GM23248 (cell line): ENCODE measurements around the gene HABP4. TPM values are rescaled to one million over a fixed set of nuclear protein-coding genes. Genes with fewer than 3 reads are reported as not detected.

Experiments used
- DNase-seq: peaks from one replicate; pipeline ENCODE4 v3.0.0-alpha.2; 2015
- H2AFZ ChIP-seq: fragments of 200-600 bp; sonication (generic); 2 replicates; pipeline ENCODE4 v1.6.1; 2016; ENCODE audit warnings: antibody characterized with exemption
- H3F3A ChIP-seq: fragments of 200-600 bp; sonication (generic); 2 replicates; pipeline ENCODE4 v1.6.1; 2016; ENCODE audit warnings: mild to moderate bottlenecking, antibody characterized with exemption, mixed run types; ENCODE audit not compliant: insufficient read depth
- H3K27ac ChIP-seq: fragments of 200-600 bp; sonication (generic); 2 replicates; pipeline ENCODE4 v1.5.1; 2016; ENCODE audit warnings: mild to moderate bottlenecking
- H3K27me3 ChIP-seq: fragments of 200-600 bp; sonication (generic); replicated peaks from 2 replicates; pipeline ENCODE4 v1.6.1; 2016; ENCODE audit warnings: mild to moderate bottlenecking; ENCODE audit not compliant: insufficient read depth
- H3K36me3 ChIP-seq: fragments of 200-600 bp; sonication (generic); 2 replicates; pipeline ENCODE4 v1.6.1; 2016; ENCODE audit warnings: low read depth, mild to moderate bottlenecking
- H3K4me1 ChIP-seq: fragments of 200-600 bp; sonication (generic); 2 replicates; pipeline ENCODE4 v1.6.1; 2016; ENCODE audit warnings: mild to moderate bottlenecking; ENCODE audit not compliant: insufficient read depth
- H3K4me2 ChIP-seq: fragments of 200-600 bp; sonication (generic); one replicate; pipeline ENCODE4 v1.6.1; 2016; ENCODE audit warnings: mild to moderate bottlenecking; ENCODE audit not compliant: unreplicated experiment
- H3K4me3 ChIP-seq: fragments of 200-600 bp; sonication (generic); 2 replicates; pipeline ENCODE4 v1.5.1; 2016; ENCODE audit warnings: mild to moderate bottlenecking
- H3K79me2 ChIP-seq: fragments of 200-600 bp; sonication (generic); 2 replicates; pipeline ENCODE4 v1.6.1; 2016; ENCODE audit warnings: mild to moderate bottlenecking; ENCODE audit not compliant: insufficient read depth
- H3K9ac ChIP-seq: fragments of 200-600 bp; sonication (generic); 2 replicates; pipeline ENCODE4 v1.6.1; 2016; ENCODE audit warnings: mild to moderate bottlenecking
- H3K9me2 ChIP-seq: fragments of 200-600 bp; sonication (generic); 2 replicates; pipeline ENCODE4 v1.6.1; 2016; ENCODE audit warnings: mixed run types, mild to moderate bottlenecking, moderate library complexity; ENCODE audit not compliant: insufficient read depth
- H3K9me3 ChIP-seq: fragments of 200-600 bp; sonication (generic); one replicate; pipeline ENCODE4 v1.6.1; 2017; ENCODE audit warnings: low read depth
- H4K20me1 ChIP-seq: fragments of 200-600 bp; sonication (generic); 2 replicates; pipeline ENCODE4 v1.6.0; 2016; ENCODE audit not compliant: insufficient read depth
- EZH2 ChIP-seq: fragments of 200-600 bp; sonication (generic); IDR thresholded peaks from 2 replicates; pipeline ENCODE4 v1.6.1; 2018; ENCODE audit warnings: antibody characterized with exemption, mild to moderate bottlenecking; ENCODE audit not compliant: insufficient read depth, poor library complexity, severe bottlenecking
- EZH2phosphoT487 ChIP-seq: fragments of 200-600 bp; sonication (generic); IDR thresholded peaks from 2 replicates; pipeline ENCODE4 v1.6.1; 2018; ENCODE audit warnings: antibody characterized with exemption, moderate library complexity, mild to moderate bottlenecking, low read depth; ENCODE audit not compliant: insufficient read depth
- WGBS, 2 experiments: methylation state at CpG; one replicate each; pipeline ENCODE4 v1.1.6; 2015 to 2017; ENCODE audit warnings: low lambda C conversion rate in 2 of 2, low coverage in 1 of 2; ENCODE audit errors: missing lambda C conversion rate in 2 of 2; 5-methylcytosine and 5-hydroxymethylcytosine counted together
- in situ Hi-C: fragments of 300-500 bp; cut with MboI; formaldehyde crosslinking; loops from 2 replicates; pipeline ENCODE4 v1.15.0; 2020
- polyA plus RNA-seq: library from polyadenylated mRNA; unstranded; fragments of >200 nt; fragmentation: Nextera tagmentation; extraction: Ambion mirVana; gene quantifications from 2 replicates; pipeline ENCODE4 v1.2.1, GENCODE V29; 2016
- total RNA-seq: library from RNA; depleted of rRNA; stranded (reverse); fragments of >200 nt; shearing (Covaris generic); gene quantifications from 2 replicates; pipeline ENCODE4 v1.2.3, GENCODE V29; 2014

The HABP4 gene
- total and polyA plus RNA-seq, 2 experiments from 2014 or later, result 13.2 to 17.2 TPM

GRCh38 chr9:96514108-96514799 lies 64.3 kb downstream of the HABP4 start:
- TF ChIP-seq EZH2 (no peak), EZH2phosphoT487 (no peak)
- 6 to 9% methylated on average over 9 of the region's 9 CpGs for WGBS, 2 experiments
- H3K36me3 ChIP-seq, result no peaks in the 10 kb centered on the region
- peak overlapping the region; percentile 86 for H3K4me2 ChIP-seq
- peaks cover 37% of the 10 kb centered on the region for H3F3A ChIP-seq
- peak overlapping the region; percentile 75 for H3K9ac ChIP-seq
- H3K27ac ChIP-seq, result peak overlapping the region; percentile 95
- peak overlapping the region; percentile 60 for H3K4me3 ChIP-seq
- peaks cover 45% of the 10 kb centered on the region for H3K4me1 ChIP-seq
- in situ Hi-C loops, result no loop called here
- H3K9me2 ChIP-seq, result no peaks in the 10 kb centered on the region
- peak; percentile 93 for DNase-seq
- no peaks in the 10 kb centered on the region for H3K27me3 ChIP-seq
- no peaks in the 10 kb centered on the region for H3K9me3 ChIP-seq
- H4K20me1 ChIP-seq, result no peaks in the 10 kb centered on the region
- H3K79me2 ChIP-seq, result no peaks in the 10 kb centered on the region; the same call in 1 of the 2 replicates
- peak overlapping the region; percentile 54 for H2AFZ ChIP-seq

- TF ChIP-seq EZH2phosphoT487, result no peak
- no peak for TF ChIP-seq EZH2
- H3K27me3 ChIP-seq, result no peaks in the 10 kb centered on the region
- in situ Hi-C loops, result no loop called here
- H3K4me2 ChIP-seq, result peak overlapping the region; percentile 86
- H3K9me2 ChIP-seq, result no peaks in the 10 kb centered on the region
- peak; percentile 50 for DNase-seq
- WGBS, 2 experiments, result 1 to 3% methylated on average over 3 of the region's 3 CpGs
- H3K4me3 ChIP-seq, result peak overlapping the region; percentile 60
- peaks cover 37% of the 10 kb centered on the region for H3F3A ChIP-seq
- H3K27ac ChIP-seq, result peak overlapping the region; percentile 95
- H4K20me1 ChIP-seq, result no peaks in the 10 kb centered on the region
- no peaks in the 10 kb centered on the region for H3K9me3 ChIP-seq
- no peaks in the 10 kb centered on the region; the same call in 1 of the 2 replicates for H3K79me2 ChIP-seq
- H2AFZ ChIP-seq, result peak overlapping the region; percentile 54
- H3K9ac ChIP-seq, result peak overlapping the region; percentile 75
- peaks cover 49% of the 10 kb centered on the region for H3K4me1 ChIP-seq
- no peaks in the 10 kb centered on the region for H3K36me3 ChIP-seq
Observed at GRCh38 chr9:96514800-96515158, 64.8 kb downstream of the HABP4 start.

GRCh38 chr9:96515621-96516470 lies 65.9 kb downstream of the HABP4 start:
- Histone ChIP-seq H3K9me3 (no peaks in the 10 kb centered on the region), H3K9me2 (no peaks in the 10 kb centered on the region), H3K27me3 (no peaks in the 10 kb centered on the region), H3K9ac (peak overlapping the region; percentile 75), H4K20me1 (no peaks in the 10 kb centered on the region), H3K4me2 (peak overlapping the region; percentile 86), H2AFZ (peak overlapping the region; percentile 54), H3K79me2 (no peaks in the 10 kb centered on the region; the same call in 1 of the 2 replicates), H3K27ac (peak overlapping the region; percentile 95), H3K4me3 (peak overlapping the region; percentile 60), H3F3A (peaks cover 37% of the 10 kb centered on the region), H3K36me3 (no peaks in the 10 kb centered on the region), H3K4me1 (peaks cover 49% of the 10 kb centered on the region)
- in situ Hi-C loops, result no loop called here
- TF ChIP-seq EZH2 (no peak), EZH2phosphoT487 (no peak)
- peak; percentile 76 for DNase-seq
- WGBS, 2 experiments, result 6 to 9% methylated on average over 5 of the region's 5 CpGs

GRCh38 chr9:96519095-96519494 lies 69.1 kb downstream of the HABP4 start:
- no peaks in the 10 kb centered on the region for H4K20me1 ChIP-seq
- H3K9me3 ChIP-seq, result no peaks in the 10 kb centered on the region
- no peak overlapping the region for H2AFZ ChIP-seq
- peaks cover 38% of the 10 kb centered on the region for H3K4me1 ChIP-seq
- H3K27ac ChIP-seq, result no peak overlapping the region
- no peak for DNase-seq
- no peak overlapping the region for H3K9ac ChIP-seq
- H3K9me2 ChIP-seq, result peaks cover 3% of the 10 kb centered on the region; the same call in 1 of the 2 replicates
- H3K4me3 ChIP-seq, result no peak overlapping the region
- 78 to 83% methylated on average over 7 of the region's 7 CpGs for WGBS, 2 experiments
- no peak for TF ChIP-seq EZH2phosphoT487
- no peak for TF ChIP-seq EZH2
- no peaks in the 10 kb centered on the region for H3K79me2 ChIP-seq
- H3K27me3 ChIP-seq, result no peaks in the 10 kb centered on the region
- no peaks in the 10 kb centered on the region; the same call in 1 of the 2 replicates for H3K36me3 ChIP-seq
- peaks cover 20% of the 10 kb centered on the region for H3F3A ChIP-seq
- in situ Hi-C loops, result no loop called here
- no peak overlapping the region for H3K4me2 ChIP-seq
